ENCODE results near the gene DHCR7.
"Not testable (repeated sequence)": the region's sequence is repeated elsewhere in the genome, so short reads cannot be mapped to it uniquely, and the experiment has no call there.

Gene DHCR7

GRCh38 chr11:71436861-71437260, 11.3 kb downstream of the DHCR7 start:
- no peak for DNase-seq

GRCh38 chr11:71435278-71435951, 12.8 kb downstream of the DHCR7 start:
- no peak for DNase-seq

- DNase-seq: no peak
Measured at GRCh38 chr11:71434576-71435130, 13.5 kb downstream of the DHCR7 start.

GRCh38 chr11:71433648-71434450, 14.3 kb downstream of the DHCR7 start:
- DNase-seq: no peak

- no peak for DNase-seq
Measured at GRCh38 chr11:71432761-71433647, 15.2 kb downstream of the DHCR7 start.

- no peak for DNase-seq
Measured at GRCh38 chr11:71431271-71431670, 16.9 kb downstream of the DHCR7 start.

GRCh38 chr11:71430166-71430565, 18.0 kb downstream of the DHCR7 start:
- no peak for DNase-seq

- DNase-seq: no peak
Measured at GRCh38 chr11:71429701-71430100, 18.5 kb downstream of the DHCR7 start.

GRCh38 chr11:71428861-71429435, 19.2 kb downstream of the DHCR7 start:
- DNase-seq: no peak

- no peak for DNase-seq
Measured at GRCh38 chr11:71426413-71426812, 21.8 kb downstream of the DHCR7 start.

- no peak for DNase-seq
Measured at GRCh38 chr11:71425860-71426259, 22.3 kb downstream of the DHCR7 start.

GRCh38 chr11:71425409-71425808, 22.8 kb downstream of the DHCR7 start:
- DNase-seq: no peak

- no peak for DNase-seq
Measured at GRCh38 chr11:71423181-71423790, 24.9 kb downstream of the DHCR7 start.

GRCh38 chr11:71422318-71422717, 25.9 kb downstream of the DHCR7 start:
- not testable (repeated sequence) for DNase-seq

GRCh38 chr11:71421392-71421950, 26.7 kb downstream of the DHCR7 start:
- no peak for DNase-seq

- DNase-seq: peak; percentile 13
Measured at GRCh38 chr11:71420455-71421241, 27.5 kb downstream of the DHCR7 start.

- no peak for DNase-seq
Measured at GRCh38 chr11:71418643-71419042, 29.6 kb downstream of the DHCR7 start.

- no peak for DNase-seq
Measured at GRCh38 chr11:71414645-71415044, 33.5 kb downstream of the DHCR7 start.

GRCh38 chr11:71410363-71410966, 37.7 kb downstream of the DHCR7 start:
- no peak for DNase-seq

- no peak for DNase-seq
Measured at GRCh38 chr11:71408826-71409225, 39.4 kb downstream of the DHCR7 start.

- no peak for DNase-seq
Measured at GRCh38 chr11:71407356-71407755, 40.8 kb downstream of the DHCR7 start.
